Adrenal gland (tissue), 5 donors: Measurements from ENCODE around the gene U2SURP.

Experiments used
- POLR2A ChIP-seq, 2 donors: fragments of 450-650 bp; IDR thresholded peaks; one replicate each; pipeline ENCODE4 v1.6.1; 2017; ENCODE audit warnings: antibody characterized with exemption in 2 of 2, mild to moderate bottlenecking in 2 of 2, moderate library complexity in 1 of 2
- TF ChIP-seq, protein P1 (sequence below), 6 experiments: fragments of 450-650 bp in 4 of 6; fragments of 200-600 bp in 2 of 6; sonication (generic) in 1 of 6; IDR thresholded peaks; 1 replicate in 5 of 6; 2 replicates in 1 of 6; pipeline versions ENCODE4 v1.5.1 to v1.8.0; 2016 to 2021; ENCODE audit warnings: antibody characterized with exemption in 6 of 6, mild to moderate bottlenecking in 2 of 6, moderate library complexity in 1 of 6
- donor health status: DM: no; HTN: no; CAD: no.

DNA sequence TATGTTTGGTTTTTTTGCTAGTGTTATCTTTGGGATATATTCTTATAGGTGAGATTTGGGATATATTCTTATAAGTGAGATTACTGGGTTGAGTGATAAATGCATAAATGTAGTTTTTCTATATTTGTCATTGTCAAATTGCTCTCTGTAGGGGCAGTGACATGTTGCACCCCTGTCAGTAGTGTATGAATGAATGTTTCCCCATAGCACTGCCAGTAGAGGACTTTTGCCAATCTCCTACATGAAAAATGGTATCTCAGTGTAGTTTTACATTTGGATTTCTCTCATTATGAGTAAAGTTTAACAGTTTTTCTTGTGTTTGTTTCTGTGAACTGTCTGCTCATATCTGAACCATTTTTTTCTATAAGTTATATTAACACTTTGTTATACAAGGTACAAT, 13.6 kb downstream of the U2SURP start:
- TF ChIP-seq POLR2A (IDR thresholded peaks at IDR 0.05): no peak
- TF ChIP-seq, protein P1, sequence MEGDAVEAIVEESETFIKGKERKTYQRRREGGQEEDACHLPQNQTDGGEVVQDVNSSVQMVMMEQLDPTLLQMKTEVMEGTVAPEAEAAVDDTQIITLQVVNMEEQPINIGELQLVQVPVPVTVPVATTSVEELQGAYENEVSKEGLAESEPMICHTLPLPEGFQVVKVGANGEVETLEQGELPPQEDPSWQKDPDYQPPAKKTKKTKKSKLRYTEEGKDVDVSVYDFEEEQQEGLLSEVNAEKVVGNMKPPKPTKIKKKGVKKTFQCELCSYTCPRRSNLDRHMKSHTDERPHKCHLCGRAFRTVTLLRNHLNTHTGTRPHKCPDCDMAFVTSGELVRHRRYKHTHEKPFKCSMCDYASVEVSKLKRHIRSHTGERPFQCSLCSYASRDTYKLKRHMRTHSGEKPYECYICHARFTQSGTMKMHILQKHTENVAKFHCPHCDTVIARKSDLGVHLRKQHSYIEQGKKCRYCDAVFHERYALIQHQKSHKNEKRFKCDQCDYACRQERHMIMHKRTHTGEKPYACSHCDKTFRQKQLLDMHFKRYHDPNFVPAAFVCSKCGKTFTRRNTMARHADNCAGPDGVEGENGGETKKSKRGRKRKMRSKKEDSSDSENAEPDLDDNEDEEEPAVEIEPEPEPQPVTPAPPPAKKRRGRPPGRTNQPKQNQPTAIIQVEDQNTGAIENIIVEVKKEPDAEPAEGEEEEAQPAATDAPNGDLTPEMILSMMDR (IDR thresholded peaks at IDR 0.05): no peak
